Activated naive CD4-positive, alpha-beta T cell treated with anti-CD3 and anti-CD28 coated beads, Interleukin-2, amount 50 U/mL, for 24 hours (primary cell): ENCODE results near the gene AHNAK.

Experiments
- H3K27ac Mint-ChIP-seq: one replicate; pipeline ENCODE4 v1.8.0; 2021; ENCODE audit warnings: mild to moderate bottlenecking, mixed read lengths
- H3K27me3 Mint-ChIP-seq: one replicate; pipeline ENCODE4 v1.8.0; 2021; ENCODE audit warnings: mixed read lengths
- H3K36me3 Mint-ChIP-seq: one replicate; pipeline ENCODE4 v1.8.0; 2021; ENCODE audit warnings: mixed read lengths
- H3K4me1 Mint-ChIP-seq: one replicate; pipeline ENCODE4 v1.8.0; 2021; ENCODE audit warnings: mixed read lengths
- H3K4me3 Mint-ChIP-seq: one replicate; pipeline ENCODE4 v1.8.0; 2021; ENCODE audit warnings: mild to moderate bottlenecking, mixed read lengths
- H3K9me3 Mint-ChIP-seq: one replicate; pipeline ENCODE4 v1.8.0; 2021; ENCODE audit warnings: mixed read lengths

The AHNAK gene

DNA sequence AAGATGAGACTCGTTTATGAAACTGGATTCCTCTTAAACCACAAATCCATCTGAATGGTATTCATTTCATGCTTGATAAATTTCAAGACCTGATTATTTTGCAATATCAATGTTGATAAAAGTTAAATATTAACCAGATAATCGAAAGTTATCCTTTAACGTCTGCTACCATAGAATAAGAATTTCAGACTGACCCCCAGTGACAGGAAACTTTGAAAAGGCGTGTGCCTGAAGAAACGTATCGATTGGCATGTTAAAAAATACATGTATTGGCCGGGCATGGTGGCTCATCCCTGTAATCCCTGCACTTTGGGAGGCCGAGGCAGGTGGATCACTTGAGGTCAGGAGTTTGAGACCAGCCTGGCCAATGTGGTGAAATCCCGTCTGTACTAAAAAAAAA is 113.9 kb downstream of the AHNAK start:
- Mint-ChIP-seq H3K4me1 (peaks cover 51% of the 10 kb centered on the region), H3K9me3 (no peaks in the 10 kb centered on the region), H3K4me3 (no peak overlapping the region), H3K36me3 (no peaks in the 10 kb centered on the region), H3K27me3 (no peaks in the 10 kb centered on the region), H3K27ac (no peak overlapping the region)

DNA sequence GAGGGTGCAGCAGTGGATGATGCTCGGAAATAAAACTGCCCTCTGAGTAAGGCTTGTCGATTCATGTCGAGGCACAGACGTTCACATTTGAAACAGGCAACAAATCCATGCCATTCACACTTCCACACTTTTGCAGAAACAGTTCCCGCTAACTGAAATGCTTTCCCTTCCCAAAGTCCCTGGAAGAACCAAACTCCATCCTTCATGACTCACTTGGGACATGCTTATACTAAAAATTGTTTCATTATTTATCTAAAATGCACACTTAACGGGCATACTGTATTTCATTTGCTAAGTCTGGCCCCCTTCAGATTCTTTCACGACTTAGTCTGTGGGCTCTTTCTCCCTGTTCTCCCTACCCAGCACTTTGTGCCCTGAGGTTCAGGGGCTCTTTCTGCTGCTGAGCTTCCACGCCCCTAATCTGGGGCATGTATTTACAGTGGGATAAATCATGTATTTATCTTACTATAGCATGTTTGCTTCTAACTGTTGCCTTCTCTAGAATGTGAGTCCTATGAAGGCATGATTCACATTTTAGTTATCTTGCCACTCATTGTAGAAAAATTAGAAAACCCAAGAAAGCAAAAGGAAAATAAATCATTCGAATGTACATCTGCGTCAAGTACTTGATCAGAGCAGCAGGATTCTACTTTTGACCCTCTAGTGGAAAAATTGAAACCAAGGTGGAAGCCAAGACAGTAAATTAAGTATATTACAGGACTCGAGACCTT is 115.3 kb downstream of the AHNAK start:
- no peak overlapping the region for H3K4me3 Mint-ChIP-seq
- no peaks in the 10 kb centered on the region for H3K27me3 Mint-ChIP-seq
- peaks cover 59% of the 10 kb centered on the region for H3K4me1 Mint-ChIP-seq
- no peaks in the 10 kb centered on the region for H3K9me3 Mint-ChIP-seq
- no peaks in the 10 kb centered on the region for H3K36me3 Mint-ChIP-seq
- H3K27ac Mint-ChIP-seq, result no peak overlapping the region

DNA sequence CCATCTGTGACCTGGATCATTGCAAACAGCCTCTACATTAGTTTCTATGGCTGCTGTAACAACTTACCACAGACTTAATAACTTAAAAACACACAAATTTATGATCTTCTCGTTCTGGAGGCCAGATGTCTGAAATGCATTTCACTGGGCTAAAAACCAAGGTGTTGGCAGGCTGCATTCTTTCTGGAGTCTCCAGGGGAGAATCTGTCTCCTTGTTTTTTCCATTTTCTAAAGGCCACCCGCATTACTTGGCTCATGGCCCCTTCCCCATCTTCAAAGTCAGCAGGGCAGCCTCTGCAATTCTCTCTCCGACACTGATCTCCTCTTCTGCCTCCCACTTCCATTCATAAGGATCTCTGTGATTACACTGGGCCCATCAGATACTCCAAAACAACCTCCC is 116.2 kb downstream of the AHNAK start:
- H3K36me3 Mint-ChIP-seq, result no peaks in the 10 kb centered on the region
- H3K4me1 Mint-ChIP-seq, result peaks cover 55% of the 10 kb centered on the region
- H3K9me3 Mint-ChIP-seq, result no peaks in the 10 kb centered on the region
- no peak overlapping the region for H3K4me3 Mint-ChIP-seq
- no peaks in the 10 kb centered on the region for H3K27me3 Mint-ChIP-seq
- H3K27ac Mint-ChIP-seq, result no peak overlapping the region

DNA sequence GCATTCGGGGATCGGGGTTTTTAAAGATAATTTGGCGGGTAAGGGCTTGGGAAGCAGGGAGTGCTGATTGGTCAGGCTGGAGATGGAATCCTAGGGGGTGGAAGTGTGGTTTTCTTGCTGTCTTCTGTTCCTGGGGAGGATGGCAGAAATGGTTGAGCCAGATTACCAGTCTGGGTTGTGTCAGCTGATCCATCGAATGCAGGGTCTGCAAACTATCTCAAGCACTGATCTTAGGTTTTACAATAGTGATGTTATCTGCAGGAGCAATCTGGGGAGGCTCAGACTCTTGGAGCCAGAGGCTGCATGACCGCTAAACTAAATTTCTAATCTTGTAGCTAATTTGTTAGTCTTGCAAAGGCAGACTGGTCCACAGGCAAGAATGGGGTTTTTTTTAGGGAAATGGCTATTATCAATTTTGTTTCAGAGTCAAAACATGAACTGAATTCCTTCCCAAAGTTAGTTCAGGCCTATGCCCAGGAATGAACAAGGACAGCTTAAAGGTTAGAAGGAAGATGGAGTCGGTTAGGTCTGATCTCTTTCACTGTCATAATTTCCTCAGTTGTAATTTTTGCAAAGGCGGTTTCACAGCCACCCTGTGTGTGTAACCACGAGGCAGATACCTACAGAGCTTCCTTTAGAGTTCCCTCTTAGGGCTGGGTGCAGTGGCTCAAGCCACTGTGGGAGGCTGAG is 117.6 kb downstream of the AHNAK start:
- Mint-ChIP-seq H3K9me3 (no peaks in the 10 kb centered on the region), H3K4me1 (peaks cover 45% of the 10 kb centered on the region), H3K27ac (peak overlapping the region; percentile 14), H3K36me3 (no peaks in the 10 kb centered on the region), H3K27me3 (no peaks in the 10 kb centered on the region), H3K4me3 (no peak overlapping the region)

DNA sequence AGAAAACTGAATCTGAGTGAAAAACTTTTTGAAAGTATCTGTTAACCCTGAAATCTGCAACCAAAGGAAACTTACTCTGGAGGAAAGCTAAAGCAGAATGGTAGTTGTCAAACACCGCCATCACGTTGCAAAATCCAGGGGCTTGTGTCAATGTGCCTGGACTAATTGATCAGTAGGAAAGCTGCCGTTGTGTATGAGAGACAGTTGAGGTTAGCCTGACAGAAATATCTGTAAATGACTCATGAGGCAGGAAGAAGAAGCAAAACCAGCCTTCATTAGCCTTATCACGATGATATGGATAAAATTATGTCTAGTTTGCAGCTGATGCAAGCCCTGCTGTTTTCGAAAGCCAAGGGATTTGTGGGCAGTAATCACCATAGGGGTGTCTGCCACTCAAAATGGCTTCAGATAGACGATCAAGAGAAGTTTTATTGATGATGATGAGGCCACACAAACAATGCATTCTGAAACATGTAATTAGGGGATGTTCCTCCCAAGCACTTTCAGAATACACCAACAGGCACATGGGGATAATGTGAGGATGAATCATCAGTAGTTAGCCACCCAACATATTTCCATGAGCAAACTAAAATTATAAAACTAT is 118.9 kb downstream of the AHNAK start:
- H3K27ac Mint-ChIP-seq, result peak overlapping the region; percentile 91
- no peaks in the 10 kb centered on the region for H3K27me3 Mint-ChIP-seq
- no peaks in the 10 kb centered on the region for H3K36me3 Mint-ChIP-seq
- H3K9me3 Mint-ChIP-seq, result no peaks in the 10 kb centered on the region
- H3K4me1 Mint-ChIP-seq, result peaks cover 36% of the 10 kb centered on the region
- peak overlapping the region; percentile 42 for H3K4me3 Mint-ChIP-seq

DNA sequence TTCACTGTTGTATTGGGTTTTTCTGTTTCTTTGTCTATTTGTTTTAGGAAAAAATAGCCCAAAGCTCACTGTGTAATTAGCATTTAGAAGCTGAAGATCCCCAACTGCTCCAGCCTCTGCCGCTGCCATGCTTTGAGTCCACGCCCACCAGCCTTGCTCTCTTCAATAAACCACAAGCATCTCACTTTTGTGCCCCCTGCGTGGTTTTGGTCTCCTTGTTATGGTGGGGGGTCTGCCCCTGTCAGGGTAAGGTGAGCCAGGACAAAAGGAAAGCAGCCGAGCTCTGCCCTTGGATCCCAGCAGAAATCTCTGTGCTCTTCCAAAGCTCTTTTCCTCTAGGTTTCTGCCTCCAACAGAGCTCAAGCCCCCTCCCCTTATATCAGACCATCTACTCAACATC is 123.6 kb downstream of the AHNAK start:
- H3K4me3 Mint-ChIP-seq, result no peak overlapping the region
- no peaks in the 10 kb centered on the region for H3K9me3 Mint-ChIP-seq
- no peaks in the 10 kb centered on the region for H3K27me3 Mint-ChIP-seq
- no peaks in the 10 kb centered on the region for H3K36me3 Mint-ChIP-seq
- H3K4me1 Mint-ChIP-seq, result peaks cover 15% of the 10 kb centered on the region
- H3K27ac Mint-ChIP-seq, result no peak overlapping the region

DNA sequence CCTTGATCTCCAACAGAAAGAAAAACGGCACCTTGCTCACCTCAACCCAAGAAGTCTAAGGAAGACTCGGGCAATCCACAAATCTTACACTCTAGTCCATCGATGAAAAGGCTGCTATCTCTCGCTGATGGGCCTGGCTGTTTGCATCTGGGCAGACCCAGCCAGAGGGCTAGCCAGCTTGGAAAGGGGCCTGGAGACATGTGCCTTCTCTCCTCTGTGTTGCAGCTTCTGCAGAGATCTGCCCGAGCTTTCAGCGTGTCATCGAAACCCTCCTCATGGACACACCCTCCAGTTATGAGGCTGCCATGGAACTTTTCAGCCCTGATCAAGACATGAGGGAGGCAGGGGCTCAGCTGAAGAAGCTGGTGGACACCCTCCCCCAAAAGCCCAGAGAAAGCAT is 124.6 kb downstream of the AHNAK start:
- H3K9me3 Mint-ChIP-seq, result no peaks in the 10 kb centered on the region
- H3K27ac Mint-ChIP-seq, result no peak overlapping the region
- no peaks in the 10 kb centered on the region for H3K36me3 Mint-ChIP-seq
- no peaks in the 10 kb centered on the region for H3K27me3 Mint-ChIP-seq
- no peak overlapping the region for H3K4me3 Mint-ChIP-seq
- peaks cover 8% of the 10 kb centered on the region for H3K4me1 Mint-ChIP-seq

DNA sequence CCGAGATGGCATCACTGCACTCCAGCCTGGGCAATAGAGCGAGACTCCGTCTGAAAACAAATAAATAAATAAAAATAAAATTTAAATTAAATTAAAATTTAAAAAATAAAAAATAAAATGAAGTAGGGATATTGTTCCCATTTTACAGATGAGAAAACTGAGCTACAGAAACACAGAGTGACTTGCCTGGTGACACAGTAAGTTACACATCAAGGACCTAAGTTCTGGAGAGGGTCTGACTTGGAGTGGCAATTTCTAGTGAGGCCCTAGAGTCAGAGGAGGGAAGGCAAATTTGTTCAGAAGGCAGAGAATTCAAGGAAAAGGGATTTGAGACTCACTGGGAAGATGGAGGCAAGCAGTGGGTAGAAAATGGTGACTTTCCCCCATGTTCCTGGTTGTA is 125.7 kb downstream of the AHNAK start:
- Mint-ChIP-seq H3K27me3 (no peaks in the 10 kb centered on the region), H3K4me3 (no peak overlapping the region), H3K9me3 (no peaks in the 10 kb centered on the region), H3K4me1 (no peaks in the 10 kb centered on the region), H3K36me3 (no peaks in the 10 kb centered on the region), H3K27ac (no peak overlapping the region)

DNA sequence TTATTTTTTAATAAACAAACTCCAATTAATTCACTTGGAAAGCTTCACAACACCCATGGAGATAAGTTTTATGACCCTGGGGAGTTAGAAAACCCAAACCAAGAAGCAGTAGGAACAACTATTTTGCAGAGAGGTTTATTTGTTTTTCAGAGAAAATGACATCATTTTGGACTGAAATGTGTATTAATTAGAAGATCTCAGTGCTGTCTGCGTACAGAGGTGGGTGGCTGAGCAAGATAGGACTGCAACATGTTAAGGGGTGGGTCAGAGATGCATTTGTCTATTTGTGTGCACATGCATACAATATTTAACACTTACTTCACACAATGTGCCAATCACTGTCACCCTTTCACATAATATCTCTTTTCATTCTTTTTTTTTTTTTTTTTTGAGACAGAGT is 126.7 kb downstream of the AHNAK start:
- H3K27me3 Mint-ChIP-seq, result no peaks in the 10 kb centered on the region
- H3K4me1 Mint-ChIP-seq, result no peaks in the 10 kb centered on the region
- no peaks in the 10 kb centered on the region for H3K9me3 Mint-ChIP-seq
- no peak overlapping the region for H3K4me3 Mint-ChIP-seq
- H3K27ac Mint-ChIP-seq, result no peak overlapping the region
- H3K36me3 Mint-ChIP-seq, result no peaks in the 10 kb centered on the region

DNA sequence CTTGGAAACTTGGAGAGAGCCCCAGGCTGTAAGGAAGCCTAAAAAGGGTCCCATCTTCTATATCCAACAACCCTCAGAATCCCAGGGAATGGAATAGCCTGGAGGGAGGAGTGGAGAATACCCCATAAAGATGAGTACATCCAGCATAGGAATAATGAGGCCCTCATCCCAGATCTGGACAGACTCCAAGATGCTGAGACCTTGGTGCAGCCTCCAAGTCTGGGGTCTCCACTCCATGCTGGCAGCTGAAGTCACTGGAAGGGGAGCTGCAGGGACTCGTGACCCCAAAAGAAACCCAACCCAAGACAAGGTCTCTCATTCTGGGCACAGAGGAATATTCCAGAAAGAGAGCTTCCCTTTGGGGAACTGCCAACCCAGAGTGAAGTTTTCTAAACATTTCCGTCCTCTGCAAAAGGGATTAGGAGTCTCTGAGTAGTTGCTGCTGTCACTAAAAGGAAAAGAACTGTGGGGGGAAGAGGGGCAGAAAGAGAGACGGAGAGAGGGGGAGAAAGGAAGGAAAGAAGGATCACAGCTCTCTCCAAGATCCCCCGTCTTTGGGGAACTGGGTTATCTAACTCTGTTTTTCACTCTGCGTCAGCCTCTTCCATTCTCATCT is 127.2 kb downstream of the AHNAK start:
- Mint-ChIP-seq H3K36me3 (no peaks in the 10 kb centered on the region), H3K27me3 (no peaks in the 10 kb centered on the region), H3K27ac (no peak overlapping the region), H3K9me3 (no peaks in the 10 kb centered on the region), H3K4me3 (no peak overlapping the region), H3K4me1 (no peaks in the 10 kb centered on the region)

DNA sequence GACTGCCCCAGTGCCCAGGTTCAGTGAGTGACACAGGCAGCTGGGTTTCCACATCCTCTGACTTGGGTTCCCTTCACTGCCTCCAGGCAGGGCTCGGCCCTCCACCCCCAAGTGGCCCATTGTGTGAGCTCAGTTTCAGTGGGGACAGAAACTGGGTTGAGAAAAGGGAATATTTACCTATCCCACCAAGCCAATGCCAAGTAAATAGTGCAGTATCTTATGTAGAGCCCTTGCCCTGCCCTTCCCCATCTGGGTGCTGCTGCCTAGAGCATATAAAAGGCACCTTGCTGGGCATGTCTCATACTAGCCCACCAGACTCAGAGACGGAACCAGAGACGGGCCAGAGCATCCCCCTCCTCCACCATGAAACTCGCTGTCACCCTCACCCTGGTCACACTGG is 127.9 kb downstream of the AHNAK start, which contains the start of gene SCGB1A1:
SCGB1A1 (plus strand) TSS at position 301 of the 400 bp plus-strand sequence; CDS start at position 364, 63 bp downstream.
- H3K4me3 Mint-ChIP-seq, result no peak within 1 kb of the TSS
- H3K9me3 Mint-ChIP-seq, result no peaks in the 10 kb centered on the region
- H3K4me1 Mint-ChIP-seq, result no peaks in the 10 kb centered on the region
- H3K27ac Mint-ChIP-seq, result no peak within 1 kb of the TSS
- H3K36me3 Mint-ChIP-seq, result no peaks in the 10 kb centered on the region
- no peaks in the 10 kb centered on the region for H3K27me3 Mint-ChIP-seq

DNA sequence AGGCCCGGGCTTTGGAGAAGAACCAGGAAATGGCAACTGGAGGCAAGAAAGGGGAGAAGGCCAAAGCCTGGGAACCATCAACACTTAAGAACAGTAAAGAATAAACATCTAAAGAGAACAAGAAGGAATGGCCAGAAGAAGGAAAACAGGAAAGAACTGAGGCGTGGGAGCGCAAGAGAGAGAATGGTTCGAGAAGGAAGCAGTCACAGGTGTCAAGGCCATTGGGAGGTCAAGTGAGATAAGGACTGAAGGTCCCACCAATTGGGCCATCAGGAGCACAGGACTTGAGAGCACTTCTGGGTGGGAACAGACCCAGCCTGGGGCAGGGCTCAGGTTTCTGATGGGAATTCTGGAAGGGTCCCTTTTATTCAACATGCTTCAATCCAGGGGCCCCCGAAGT is 128.5 kb downstream of the AHNAK start:
- no peaks in the 10 kb centered on the region for H3K4me1 Mint-ChIP-seq
- no peaks in the 10 kb centered on the region for H3K9me3 Mint-ChIP-seq
- no peaks in the 10 kb centered on the region for H3K27me3 Mint-ChIP-seq
- no peaks in the 10 kb centered on the region for H3K36me3 Mint-ChIP-seq
- H3K27ac Mint-ChIP-seq, result no peak overlapping the region
- H3K4me3 Mint-ChIP-seq, result no peak overlapping the region

DNA sequence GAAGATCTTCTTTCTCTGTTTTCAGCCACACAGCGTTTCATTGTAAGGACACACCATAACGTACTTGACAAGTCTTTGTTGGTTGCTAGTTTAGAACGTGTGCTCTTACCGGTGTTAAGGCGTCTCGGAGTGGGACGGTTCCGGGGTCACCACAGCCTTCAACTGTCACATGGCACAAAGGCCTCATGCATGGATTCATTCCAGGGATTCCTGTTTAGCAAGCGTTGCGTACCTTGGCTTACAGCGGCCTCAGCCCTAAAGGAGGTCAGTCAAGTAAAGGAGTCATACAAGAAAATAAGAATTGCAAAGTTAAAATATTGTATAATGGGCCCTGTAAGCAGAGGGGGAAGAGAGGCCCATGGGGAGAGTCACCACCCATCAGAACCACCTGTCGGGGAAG is 130.0 kb downstream of the AHNAK start:
- no peaks in the 10 kb centered on the region for H3K4me1 Mint-ChIP-seq
- H3K4me3 Mint-ChIP-seq, result no peak overlapping the region
- H3K27me3 Mint-ChIP-seq, result no peaks in the 10 kb centered on the region
- H3K27ac Mint-ChIP-seq, result no peak overlapping the region
- H3K36me3 Mint-ChIP-seq, result no peaks in the 10 kb centered on the region
- H3K9me3 Mint-ChIP-seq, result no peaks in the 10 kb centered on the region

DNA sequence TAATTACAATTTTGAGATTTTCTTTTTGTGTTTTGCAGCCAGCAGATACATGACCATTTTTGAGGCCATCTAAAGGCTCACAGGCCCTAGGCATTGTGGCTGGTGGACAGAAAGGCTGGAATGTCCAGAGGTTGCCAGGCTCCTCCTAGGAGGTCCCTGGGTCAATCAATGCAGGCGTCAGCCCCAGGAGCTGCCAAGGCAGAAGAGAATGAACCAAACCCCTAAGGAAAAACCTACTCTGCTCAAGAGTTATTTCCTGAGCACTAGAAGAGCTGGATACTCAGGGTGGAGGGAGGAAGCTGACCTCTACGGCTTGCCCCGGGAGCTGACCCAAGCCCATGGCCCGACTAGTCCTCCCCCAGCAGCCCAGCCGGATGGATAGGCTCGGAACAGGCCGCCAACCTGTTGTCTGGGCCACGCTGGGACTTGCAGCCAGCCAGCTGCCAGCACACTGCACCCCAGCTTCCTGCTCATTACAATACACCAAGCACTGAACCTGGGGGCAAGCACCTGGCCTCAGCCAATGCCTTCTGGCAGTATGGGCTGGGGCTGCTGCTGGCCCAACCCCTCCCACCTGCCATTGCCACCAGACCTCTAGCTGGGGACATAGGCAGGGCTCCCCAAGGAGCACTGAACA is 133.4 kb downstream of the AHNAK start:
- Mint-ChIP-seq H3K36me3 (no peaks in the 10 kb centered on the region), H3K27me3 (no peaks in the 10 kb centered on the region), H3K9me3 (no peaks in the 10 kb centered on the region)

DNA sequence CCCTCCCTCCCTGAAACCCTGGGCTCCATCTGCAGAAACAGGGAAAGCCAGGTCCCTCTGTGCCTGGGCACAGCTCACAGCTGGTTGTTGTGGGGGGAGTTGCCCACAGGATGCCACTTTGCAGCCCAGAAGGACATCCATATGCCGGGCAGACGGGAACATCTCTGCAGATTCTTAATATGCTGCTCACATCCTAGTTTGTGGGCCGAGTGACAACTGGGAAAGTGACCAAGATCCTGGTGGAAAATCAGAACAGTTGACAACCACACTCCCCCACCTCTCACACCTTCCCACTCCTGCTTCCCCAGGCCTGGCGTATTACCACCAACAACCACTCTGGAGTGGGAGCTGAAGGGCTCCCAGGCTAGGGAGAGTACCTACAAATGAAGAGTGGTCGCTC is 135.1 kb downstream of the AHNAK start:
- no peaks in the 10 kb centered on the region for H3K4me1 Mint-ChIP-seq
- H3K9me3 Mint-ChIP-seq, result no peaks in the 10 kb centered on the region
- no peaks in the 10 kb centered on the region for H3K27me3 Mint-ChIP-seq
- H3K36me3 Mint-ChIP-seq, result no peaks in the 10 kb centered on the region
- no peak overlapping the region for H3K27ac Mint-ChIP-seq
- no peak overlapping the region for H3K4me3 Mint-ChIP-seq

More for the DNA sequence above, 133.4 kb downstream of the AHNAK start:
- no peak overlapping the region for H3K27ac Mint-ChIP-seq
- no peaks in the 10 kb centered on the region for H3K4me1 Mint-ChIP-seq
- no peak overlapping the region for H3K4me3 Mint-ChIP-seq
